ENCODE data around the gene CDH24.

The CDH24 gene

GRCh38 chr14:23090254-23090636 is 32.9 kb upstream of the CDH24 start:
- no peak for DNase-seq

GRCh38 chr14:23089498-23090253 is 32.4 kb upstream of the CDH24 start:
- no peak for DNase-seq

- DNase-seq, result no peak
These were observed 29.2 kb upstream of the CDH24 start for GRCh38 chr14:23086565-23086964.

GRCh38 chr14:23085458-23085857 is 28.1 kb upstream of the CDH24 start:
- DNase-seq, result no peak

- DNase-seq, result no peak
These were observed 23.2 kb upstream of the CDH24 start for GRCh38 chr14:23080474-23080873.

- DNase-seq, result no peak
These were observed 22.4 kb upstream of the CDH24 start for GRCh38 chr14:23079716-23080115.

- no peak for DNase-seq
These were observed 21.4 kb upstream of the CDH24 start for GRCh38 chr14:23078692-23079116.

GRCh38 chr14:23077962-23078361 is 20.6 kb upstream of the CDH24 start:
- DNase-seq, result no peak

GRCh38 chr14:23076785-23077408 is 19.6 kb upstream of the CDH24 start:
- no peak for DNase-seq

- DNase-seq, result no peak
These were observed 17.6 kb upstream of the CDH24 start for GRCh38 chr14:23074906-23075305.

- no peak for DNase-seq
These were observed 14.7 kb upstream of the CDH24 start for GRCh38 chr14:23071921-23072539.

GRCh38 chr14:23071244-23071920 is 14.1 kb upstream of the CDH24 start:
- DNase-seq, result no peak

GRCh38 chr14:23070262-23071129 is 13.2 kb upstream of the CDH24 start:
- DNase-seq, result no peak

- DNase-seq, result no peak
These were observed 12.1 kb upstream of the CDH24 start for GRCh38 chr14:23069413-23069806.

GRCh38 chr14:23068789-23069412 is 11.6 kb upstream of the CDH24 start:
- DNase-seq, result no peak

- DNase-seq, result no peak
These were observed 10.8 kb upstream of the CDH24 start for GRCh38 chr14:23067847-23068788.

- no peak for DNase-seq
These were observed 9.8 kb upstream of the CDH24 start for GRCh38 chr14:23066855-23067744.

GRCh38 chr14:23066368-23066767 is 9.0 kb upstream of the CDH24 start:
- no peak for DNase-seq

- no peak for DNase-seq
These were observed 6.3 kb upstream of the CDH24 start for GRCh38 chr14:23063601-23064000.

- DNase-seq, result no peak
These were observed 4.7 kb upstream of the CDH24 start for GRCh38 chr14:23062002-23062401.

Measured in GF-D8 (cell line).